GM18867 (cell line): ENCODE data around the gene RASL10B.
"Not testable (repeated sequence)": the region's sequence is repeated elsewhere in the genome, so short reads cannot be mapped to it uniquely, and the experiment has no call there.

ENCODE experiments used
- ATAC-seq: cut with Tn5 transposase; IDR thresholded peaks from one replicate; pipeline ENCODE4 v1.9.1; 2021; ENCODE audit warnings: mild to moderate bottlenecking, moderate library complexity; ENCODE audit not compliant: unreplicated experiment

RASL10B gene

GRCh38 chr17:35740997-35741931, 9.8 kb downstream of the RASL10B start:
- no peak for ATAC-seq

DNA sequence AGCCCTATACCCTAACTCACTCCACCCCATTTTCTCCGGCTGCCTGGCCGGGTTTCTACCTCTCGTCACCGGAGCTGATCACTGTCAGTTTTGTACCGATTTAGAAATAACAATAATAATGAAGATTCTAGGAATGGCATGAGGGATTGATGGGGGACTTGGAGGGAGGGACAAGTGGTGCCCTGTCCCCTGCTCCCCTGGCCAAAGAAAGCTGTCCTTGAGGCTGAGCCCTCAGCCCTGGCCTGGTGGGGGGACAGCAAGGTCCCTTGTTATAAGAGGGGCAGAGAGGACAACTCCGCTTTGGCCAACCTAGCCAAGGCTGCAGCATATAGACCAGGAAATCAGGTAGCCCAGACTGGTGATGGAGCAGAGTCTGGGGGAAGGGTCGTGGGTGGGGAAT, 11.1 kb downstream of the RASL10B start:
- no peak for ATAC-seq

- no peak for ATAC-seq
Measured at GRCh38 chr17:35742896-35743477, 11.5 kb downstream of the RASL10B start.

DNA sequence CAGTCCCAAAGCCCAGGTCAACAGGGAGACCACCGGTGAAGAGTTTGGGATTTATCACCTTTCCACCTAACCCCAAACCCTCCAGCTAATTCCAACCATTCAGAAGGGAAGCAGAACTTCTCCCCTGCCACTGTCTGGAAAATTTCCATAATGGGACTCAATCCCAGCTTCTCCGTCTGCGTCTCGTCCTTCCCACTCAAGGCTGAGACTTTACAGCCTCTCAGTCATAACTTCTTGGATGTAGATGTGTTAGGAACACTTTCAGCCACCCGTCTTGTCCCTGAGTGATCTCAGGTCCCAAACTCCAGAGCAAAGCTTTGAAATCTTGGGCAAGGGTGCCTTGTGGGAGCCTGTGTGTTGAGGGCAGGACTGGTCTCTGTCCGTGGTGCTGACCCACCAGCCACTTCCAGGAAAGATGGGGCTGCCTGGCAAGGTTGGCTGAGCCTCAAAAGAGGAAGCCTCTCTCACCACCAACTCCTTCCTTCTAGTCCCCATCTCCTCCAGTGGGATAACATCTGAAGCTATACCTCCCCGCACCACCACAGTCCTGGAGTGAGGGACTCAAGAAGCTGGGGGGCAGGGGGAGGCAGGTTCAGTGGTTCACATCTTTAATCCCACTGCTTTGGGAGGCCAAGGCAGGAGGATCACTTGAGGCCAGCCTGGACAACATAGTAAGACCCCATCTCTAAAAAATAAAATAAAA, 12.3 kb downstream of the RASL10B start:
- ATAC-seq, result no peak

DNA sequence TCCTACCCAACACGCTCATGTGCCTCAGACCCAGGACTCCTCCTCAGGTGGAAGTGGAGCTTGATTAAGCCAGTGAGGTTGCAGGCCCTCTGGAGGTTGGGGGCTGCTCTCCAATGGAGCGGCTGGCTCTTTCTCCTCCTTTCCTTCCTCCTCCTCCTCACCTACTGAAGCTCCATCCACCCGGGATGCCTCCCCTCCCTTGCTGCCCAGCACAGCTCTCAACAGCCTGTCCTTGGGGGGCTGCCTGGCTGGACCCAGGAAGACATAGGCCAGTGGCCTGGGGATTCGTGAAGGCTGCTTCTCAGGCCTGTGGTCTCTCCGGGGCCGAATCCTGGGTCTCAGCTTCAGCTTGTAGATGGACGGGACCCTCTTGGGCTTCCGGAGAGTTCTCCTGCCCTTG, 13.4 kb downstream of the RASL10B start:
- no peak for ATAC-seq

GRCh38 chr17:35745246-35745645, 13.8 kb downstream of the RASL10B start:
- ATAC-seq, result no peak

- no peak for ATAC-seq
Measured at GRCh38 chr17:35745749-35746320, 14.4 kb downstream of the RASL10B start.

- ATAC-seq, result no peak
Measured at GRCh38 chr17:35747540-35748017, 16.1 kb downstream of the RASL10B start.

DNA sequence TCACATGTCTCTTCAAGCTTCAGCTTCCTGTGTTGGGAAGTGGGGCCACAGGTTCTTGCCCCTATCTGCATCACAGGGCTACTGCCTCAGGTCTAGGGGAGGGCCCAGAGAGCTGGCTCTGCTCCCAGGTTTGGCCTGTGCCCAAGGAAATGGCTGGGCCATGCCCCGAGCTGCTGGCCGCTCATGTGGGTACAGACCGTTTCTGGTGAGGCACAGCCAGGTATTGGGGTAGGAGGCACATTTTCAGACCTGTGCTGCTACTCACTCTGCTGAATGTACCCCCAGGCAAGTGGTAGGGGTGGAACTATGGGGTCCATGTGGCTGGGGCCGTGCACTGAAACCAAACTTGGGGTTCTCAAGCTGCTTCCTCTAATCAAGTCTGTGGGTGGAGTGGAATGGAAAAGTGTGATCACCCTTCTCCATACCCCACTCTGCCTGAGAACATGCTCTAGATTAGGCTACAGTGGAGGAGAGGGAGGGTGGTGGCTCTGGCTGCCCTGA, 17.0 kb downstream of the RASL10B start:
- no peak for ATAC-seq

DNA sequence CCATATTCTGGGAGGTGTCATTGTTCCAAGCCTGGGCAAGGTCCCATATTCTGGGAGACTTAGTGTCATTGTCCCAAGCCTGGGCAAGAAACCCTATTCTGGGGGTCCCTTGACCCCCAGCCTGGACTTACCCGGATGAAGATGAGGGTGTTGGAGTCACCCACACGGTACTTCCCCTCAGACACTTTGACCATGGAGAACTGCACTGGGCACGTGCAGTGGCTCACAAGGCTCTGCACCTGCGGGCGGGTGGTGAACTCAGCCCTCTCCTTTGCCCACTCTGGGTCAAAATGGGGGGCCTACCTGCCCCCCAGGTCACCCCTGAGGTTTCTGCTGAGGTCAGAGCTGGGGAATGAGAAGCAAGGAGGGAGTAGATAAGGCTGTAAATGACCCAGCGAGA, 17.5 kb downstream of the RASL10B start:
- ATAC-seq, result no peak

DNA sequence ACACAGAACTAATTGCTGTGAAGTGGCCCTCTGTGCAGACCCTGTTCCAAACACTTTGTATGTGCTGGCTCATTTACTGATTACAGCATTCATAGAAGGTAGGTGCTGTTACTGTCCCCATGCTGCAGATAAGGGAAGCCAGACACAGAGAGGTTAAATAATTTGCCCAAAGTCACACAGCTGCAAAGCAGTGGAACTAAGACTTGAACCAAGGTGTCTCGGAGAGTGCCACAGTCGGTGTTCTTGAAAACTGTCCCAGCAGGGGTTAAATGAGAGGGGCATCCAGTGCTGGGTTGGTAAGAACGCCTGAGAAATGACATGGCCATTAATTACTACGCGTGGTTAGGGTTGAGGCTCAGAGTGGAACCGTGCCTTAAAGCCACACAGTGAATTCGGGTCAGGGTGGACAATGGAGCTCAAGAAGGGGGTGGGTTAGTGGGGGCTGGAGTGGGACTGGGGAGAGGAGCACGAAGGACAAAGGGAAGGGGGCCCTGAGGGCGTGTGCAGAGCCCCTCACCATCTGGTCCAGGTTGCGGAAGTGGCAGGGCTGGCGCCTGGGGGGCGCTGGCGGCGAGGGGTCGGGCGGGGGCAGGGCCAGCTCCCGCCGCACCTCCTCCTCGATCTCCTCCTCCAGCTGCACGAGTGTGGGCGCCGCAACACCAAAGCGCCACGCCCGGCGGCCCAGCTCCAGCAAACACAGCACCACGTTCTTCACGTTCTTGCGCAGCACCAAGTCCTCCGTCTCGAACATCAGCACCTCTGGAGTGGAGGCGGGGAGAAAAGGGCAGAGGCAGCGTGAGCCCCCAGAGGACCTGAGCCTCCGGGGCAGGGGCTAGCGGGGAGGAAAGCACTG, 18.3 kb downstream of the RASL10B start:
- ATAC-seq, result no peak

GRCh38 chr17:35750526-35751395, 19.3 kb downstream of the RASL10B start:
- ATAC-seq, result no peak

DNA sequence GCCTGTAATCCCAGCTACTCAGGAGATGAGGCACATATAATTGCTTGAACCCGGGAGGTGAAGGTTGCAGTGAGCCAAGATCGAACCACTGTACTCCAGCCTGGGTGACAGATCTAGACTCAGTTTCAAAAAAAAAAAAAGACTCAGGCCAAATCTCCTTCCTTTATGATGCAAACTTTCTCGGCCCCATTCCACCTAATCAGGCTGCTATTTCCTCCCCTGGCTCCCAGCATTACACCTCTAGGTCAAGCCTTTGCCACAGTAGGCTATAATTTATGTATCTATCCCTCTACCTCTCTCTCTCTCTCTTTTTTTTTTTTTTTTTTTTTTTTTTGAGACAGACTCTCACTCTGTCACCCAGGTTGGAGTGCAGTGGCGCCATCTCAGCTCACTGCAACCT, 20.1 kb downstream of the RASL10B start:
- ATAC-seq, result not testable (repeated sequence)

DNA sequence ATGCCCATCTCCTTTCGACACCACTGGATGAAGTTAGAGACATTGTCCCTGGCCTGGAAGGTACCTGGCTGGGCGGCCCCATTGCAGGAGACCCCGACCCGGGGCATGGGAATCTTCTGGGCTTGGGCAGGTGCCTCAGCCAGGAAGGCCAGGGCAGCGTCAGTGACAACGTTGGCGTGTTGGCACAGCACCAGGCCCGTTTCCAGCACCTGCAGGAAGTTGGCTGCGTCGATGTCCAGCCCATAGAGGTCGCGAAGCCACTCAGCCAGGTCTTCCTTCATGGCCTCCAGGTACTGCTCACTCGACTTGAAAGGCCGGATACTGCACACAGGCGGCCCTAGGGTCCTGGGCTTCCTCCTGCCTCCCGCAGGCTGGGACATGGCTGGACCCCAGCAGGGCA, 21.0 kb downstream of the RASL10B start:
- ATAC-seq, result no peak

DNA sequence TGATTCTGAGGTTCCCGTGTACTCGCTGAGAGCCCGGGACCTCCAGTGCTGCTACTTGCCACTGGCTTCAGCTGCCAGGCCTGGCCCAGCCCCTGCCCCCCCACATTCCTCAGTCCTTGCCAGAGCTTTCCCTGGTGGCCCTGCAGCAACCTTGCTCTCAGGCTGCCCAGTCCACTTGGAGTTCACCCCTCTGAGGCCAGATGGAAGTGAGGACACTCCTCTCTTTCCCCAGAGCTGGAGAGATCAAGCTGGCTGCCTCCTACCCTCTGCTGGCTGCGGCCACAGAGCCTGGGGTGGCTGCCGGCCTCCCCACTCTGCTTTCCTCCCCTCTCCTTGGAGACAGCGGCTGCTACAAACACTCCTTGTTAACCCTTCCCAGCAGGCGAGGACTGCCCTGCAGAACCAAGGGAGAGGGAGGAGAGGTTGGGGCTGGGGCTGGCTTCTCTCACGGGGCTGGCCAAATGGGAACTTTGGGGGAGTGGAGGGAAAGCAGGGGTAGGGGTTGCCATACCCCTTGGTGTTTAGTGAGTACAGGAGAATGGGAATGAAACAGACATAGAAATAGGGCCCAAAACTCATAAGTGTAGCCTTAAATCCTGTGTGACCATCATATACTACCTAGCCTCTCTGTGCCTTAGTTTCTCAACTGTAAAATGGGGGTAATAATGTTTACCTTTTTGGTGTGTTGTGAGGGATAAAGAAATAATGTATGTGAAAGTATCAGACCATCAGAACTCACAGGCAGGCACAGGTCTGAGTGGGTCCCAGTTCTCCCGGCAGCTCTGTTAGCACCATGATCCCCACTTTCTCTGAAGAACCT, 21.7 kb downstream of the RASL10B start, which contains the start of gene GAS2L2:
TSS of gene GAS2L2 (minus strand) at position 295 of the 820 bp plus-strand sequence. CDS start 389 bp downstream, outside the sequence.
- ATAC-seq, result no peak

DNA sequence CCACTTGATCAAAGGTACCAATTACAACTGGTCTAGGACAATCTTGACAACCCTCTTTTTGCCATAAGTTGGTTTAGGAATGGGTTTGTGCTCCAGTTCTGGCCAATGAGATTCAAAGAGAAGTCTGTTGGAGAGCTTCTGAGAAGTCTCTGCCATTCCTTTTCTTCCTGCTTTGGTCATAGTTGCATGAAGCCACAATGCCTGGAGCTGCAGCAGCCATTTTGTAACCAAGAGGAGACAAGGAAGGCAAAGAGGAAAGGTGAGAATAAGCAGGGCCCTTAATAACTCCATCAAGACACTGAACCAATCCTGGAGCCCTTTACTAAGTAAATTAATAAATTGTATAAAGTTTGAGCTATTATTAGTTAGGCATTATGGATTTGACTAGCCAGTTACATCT, 25.8 kb downstream of the RASL10B start:
- no peak for ATAC-seq

GRCh38 chr17:35760587-35760986, 29.1 kb downstream of the RASL10B start, which contains the start of gene C17orf50:
Gene C17orf50 (plus strand): TSS chr17:35760887. CDS start chr17:35760942, 55 bp downstream.
- no peak for ATAC-seq

- no peak for ATAC-seq
Measured at GRCh38 chr17:35761601-35762000, 30.2 kb downstream of the RASL10B start.
